GM18520 (cell line): ENCODE results near the gene NUMB.

Experiments
- ATAC-seq: cut with Tn5 transposase; IDR thresholded peaks from one replicate; pipeline ENCODE4 v1.9.1; 2021; ENCODE audit not compliant: unreplicated experiment

NUMB gene

GRCh38 chr14:73465823-73466532 is 7.6 kb upstream of the NUMB start:
- ATAC-seq, result no peak

DNA sequence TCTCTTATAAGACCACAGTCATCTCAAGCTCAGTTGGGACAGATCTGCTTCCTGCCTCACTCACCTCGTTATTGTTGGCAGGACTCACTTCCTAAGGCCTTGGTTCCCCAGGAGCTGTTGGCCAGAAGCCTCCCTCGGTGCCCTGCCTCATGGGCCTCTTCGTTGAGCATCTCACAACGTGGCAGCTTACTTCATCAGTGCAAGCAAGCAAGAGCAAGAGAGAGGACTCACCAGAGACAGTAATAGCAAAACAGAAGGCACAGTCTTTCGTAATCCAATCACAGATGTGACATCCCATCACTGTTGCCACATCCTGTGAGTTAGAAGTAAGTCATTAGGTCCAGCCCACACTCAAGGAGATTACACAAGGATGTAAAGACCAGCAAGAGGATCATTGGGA is 5.1 kb upstream of the NUMB start:
- ATAC-seq, result no peak

GRCh38 chr14:73462815-73463214 is 4.5 kb upstream of the NUMB start:
- no peak for ATAC-seq

GRCh38 chr14:73462048-73462715 is 3.8 kb upstream of the NUMB start:
- ATAC-seq, result no peak

DNA sequence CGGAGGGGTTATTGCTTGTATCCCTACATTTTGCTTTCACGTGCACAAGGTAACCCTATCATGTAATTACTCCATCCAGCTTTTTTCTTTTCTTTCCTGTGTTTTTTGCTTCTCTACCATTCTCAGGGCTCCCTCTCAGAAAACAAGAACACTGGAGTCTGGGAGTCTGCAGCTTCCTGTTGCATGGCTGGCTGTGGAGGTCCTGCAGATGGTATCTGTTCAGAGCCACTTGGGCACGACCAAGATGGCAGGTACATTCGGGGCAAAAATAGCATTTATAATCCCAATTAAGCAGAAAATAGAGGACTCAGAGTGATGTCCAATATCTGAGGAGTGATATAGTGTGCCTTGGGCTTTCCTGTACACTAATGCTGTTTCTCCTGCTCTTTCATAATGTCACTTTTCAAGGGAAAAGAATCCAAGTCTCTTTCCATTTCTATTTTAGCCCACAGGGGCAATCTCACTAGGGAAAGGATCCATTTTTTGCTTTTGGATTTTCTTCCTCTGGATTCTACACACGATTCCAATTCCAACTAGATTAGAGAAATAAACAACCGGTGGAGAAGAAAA is 3.2 kb upstream of the NUMB start:
- no peak for ATAC-seq

DNA sequence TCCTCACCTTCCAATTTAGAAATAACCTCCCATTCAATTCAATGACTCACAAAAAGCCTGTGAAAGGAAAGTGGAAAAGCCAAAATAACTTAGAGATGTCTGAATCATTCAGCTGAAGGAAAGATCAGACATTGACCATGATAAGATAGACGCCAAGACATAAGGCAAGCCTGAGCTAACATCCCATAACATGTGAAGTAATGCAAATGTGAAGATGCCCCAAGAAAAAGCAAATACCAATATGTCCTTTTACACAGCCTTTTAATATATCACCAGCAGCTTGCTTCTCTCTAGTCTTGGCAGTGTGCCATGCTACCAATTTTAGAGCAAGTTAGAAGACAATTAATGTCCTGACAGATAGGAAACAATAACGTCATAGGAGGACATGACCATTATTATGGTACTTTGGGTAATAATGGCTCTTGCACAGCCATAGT is 2.4 kb upstream of the NUMB start:
- no peak for ATAC-seq

DNA sequence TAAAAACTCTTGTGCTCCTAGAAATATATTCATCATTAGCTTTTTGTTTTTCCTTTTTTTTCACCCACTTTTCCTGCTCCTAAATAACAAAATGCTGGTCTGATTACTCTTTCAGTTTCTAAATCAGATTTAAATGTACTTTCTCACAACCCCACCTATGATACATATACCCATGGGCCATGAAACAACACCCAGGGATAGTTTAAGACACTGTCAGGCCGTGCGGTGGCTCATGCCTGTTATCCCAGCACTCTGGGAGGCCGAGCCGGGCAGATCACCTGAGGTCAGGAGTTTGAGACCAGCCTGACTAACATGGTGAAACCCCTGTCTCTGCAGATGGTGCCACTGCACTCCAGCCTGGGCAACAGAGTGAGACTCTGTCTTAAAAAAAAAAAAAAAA is 1.6 kb upstream of the NUMB start:
- no peak for ATAC-seq

- no peak for ATAC-seq
Measured at GRCh38 chr14:73457924-73458182, 493 bp downstream of the NUMB start.

DNA sequence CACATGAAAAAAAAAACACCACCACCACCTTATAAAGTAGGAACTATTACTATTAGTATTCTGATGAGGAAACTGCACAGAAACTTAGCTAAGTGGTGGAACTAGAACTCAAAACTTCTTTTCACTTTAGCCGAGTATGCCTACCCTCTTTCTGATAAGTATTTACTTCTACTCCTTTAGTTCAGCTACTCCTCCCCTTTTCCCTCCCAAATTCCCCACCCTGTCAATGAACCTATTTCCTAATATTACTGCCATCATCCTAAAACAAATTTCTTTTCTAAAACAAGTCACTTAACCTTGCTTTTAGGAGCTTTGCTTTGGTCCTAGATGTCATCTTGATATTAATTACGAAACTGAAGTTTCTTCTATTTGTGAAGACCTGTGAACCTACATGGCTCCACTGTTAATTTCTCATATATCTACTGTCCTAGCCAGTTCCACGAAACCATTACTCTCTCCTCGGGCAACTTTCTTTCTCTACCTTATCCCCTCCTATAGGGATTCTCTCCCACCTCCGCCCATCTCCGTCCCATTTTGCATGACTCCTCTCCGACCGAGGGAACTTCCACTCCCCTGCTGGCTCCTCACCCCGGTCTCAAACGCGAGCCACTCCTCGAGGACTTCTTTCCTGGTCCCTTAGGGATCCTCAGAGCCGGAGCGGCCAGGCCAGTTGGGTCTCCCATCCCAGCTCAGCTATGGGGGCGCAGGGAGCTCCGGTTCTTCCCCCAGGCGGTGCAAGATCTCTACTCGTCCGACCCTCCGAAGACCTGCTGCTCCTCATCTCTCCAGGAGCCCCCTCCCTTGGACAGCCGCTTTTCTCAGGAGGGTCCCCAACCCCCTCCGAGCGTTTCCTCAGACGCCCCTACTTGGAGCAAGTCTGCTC is 1.1 kb downstream of the NUMB start:
- ATAC-seq, result no peak

- ATAC-seq, result no peak
Measured at GRCh38 chr14:73455294-73455693, 3.1 kb downstream of the NUMB start.

DNA sequence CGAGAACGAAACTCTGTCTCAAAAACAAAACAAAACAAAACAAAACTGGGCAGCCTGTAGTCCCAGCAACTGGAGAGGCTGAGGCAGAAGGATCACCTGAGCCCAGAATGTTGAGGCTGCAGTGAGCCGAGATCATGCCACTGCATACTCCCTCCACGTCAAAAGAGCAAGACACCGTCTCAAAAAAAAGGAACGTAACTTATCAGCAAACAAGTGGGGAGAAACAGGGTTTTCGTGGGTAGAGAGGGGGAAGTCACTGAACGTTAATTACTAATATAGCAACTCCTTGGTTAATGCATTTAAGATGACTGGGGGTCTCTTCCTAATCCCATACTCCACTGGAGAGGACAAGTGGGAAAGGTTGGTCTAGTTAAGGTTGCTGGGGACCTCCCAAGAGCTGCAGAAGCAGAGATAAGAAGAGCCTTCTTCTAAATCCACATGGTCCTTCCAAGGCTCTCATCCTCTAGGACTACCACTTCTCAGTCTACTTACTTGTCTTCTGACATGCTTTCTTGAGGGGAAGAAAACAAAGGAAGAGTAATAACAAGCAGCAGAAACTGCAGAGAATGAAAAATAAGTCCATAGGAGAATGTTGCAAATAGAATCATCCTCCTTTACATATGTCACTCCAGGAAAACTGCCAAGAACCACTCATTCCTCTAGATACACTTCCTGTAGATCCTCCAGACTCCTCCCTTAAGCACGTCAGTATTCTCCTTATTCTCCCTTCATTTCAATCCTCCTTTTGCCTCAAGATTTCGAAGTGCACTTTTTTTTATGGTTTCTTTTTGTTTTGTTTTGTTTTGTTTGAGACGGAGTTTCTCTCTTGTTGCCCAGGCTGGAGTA is 5.8 kb downstream of the NUMB start:
- no peak for ATAC-seq

DNA sequence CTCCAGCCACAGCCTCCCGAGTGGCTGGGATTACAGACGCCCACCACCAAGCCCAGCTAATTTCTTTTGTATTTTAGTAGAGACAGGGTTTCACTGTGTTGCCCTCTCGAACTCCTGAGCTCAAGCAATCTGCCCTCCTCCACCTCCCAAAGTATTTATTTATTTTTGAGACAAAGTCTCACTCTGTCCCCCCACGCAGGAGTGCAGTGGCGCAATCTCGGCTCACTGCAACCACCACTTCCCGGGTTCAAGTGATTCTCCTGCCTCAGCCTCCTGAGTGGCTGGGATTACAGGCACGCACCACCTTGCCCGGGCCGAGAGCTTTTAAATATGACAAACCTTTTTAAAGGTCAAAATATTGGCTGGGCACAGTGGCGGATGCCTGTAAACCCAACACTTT is 14.6 kb downstream of the NUMB start:
- no peak for ATAC-seq

GRCh38 chr14:73441286-73441685 is 17.1 kb downstream of the NUMB start:
- ATAC-seq, result no peak

- no peak for ATAC-seq
Measured at GRCh38 chr14:73438993-73439392, 19.4 kb downstream of the NUMB start.

DNA sequence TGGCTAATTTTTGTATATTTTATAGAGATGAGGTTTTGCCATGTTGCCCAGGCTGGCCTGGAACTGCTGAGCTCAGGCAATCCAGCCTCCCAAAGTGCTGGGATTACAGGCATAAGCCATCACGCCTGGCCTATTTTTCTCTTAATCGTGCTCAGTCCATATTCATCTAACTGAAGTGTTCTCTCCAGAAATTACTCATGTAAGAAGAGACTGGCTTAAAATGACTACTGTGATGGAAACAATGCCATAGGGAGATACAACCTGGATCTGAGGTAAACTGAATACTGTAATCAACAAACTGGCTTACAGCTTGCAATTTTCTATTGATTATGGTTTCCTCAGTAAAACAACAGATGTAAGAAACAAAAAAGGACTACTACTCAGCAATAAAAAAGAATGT is 21.1 kb downstream of the NUMB start:
- no peak for ATAC-seq

DNA sequence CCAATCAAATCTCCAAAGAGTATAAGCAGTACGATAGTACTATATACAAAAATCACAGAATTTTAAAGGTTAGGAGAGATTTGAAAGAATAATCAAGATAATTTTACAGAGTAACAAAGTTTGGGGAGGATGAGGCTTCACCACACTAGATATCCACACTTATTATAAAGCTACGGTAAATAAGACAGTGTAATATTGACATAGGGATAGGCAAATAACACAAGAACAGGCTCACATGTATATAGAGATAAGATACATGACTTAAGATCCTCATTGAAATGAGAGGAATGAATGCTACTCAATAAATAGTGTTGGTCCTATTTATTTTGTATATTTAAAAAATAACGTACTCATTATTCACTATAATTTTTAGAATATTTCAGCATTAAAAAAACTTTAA is 26.2 kb downstream of the NUMB start:
- no peak for ATAC-seq

DNA sequence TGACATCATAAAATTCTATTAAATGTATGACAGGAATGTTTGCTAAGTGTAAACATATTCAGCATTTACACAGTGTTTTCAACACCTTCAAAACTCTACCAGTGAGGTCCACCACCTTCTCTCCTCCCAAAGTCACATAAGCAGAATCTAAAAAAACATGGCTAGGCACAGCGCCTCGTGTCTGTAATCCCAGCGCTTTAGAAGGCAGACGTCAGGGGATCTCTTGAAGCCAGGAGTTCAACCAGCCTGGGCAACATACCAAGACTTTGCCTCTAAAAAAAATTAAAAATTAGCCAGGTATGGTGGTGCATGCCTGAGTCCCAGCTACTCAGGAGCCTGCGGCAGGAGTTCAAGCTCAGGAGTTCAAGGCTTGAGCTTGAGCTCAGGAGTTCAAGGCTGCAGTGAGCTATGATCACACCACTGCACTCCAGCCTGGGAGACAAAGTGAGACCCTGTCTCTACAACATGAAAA is 30.0 kb downstream of the NUMB start:
- ATAC-seq, result no peak

DNA sequence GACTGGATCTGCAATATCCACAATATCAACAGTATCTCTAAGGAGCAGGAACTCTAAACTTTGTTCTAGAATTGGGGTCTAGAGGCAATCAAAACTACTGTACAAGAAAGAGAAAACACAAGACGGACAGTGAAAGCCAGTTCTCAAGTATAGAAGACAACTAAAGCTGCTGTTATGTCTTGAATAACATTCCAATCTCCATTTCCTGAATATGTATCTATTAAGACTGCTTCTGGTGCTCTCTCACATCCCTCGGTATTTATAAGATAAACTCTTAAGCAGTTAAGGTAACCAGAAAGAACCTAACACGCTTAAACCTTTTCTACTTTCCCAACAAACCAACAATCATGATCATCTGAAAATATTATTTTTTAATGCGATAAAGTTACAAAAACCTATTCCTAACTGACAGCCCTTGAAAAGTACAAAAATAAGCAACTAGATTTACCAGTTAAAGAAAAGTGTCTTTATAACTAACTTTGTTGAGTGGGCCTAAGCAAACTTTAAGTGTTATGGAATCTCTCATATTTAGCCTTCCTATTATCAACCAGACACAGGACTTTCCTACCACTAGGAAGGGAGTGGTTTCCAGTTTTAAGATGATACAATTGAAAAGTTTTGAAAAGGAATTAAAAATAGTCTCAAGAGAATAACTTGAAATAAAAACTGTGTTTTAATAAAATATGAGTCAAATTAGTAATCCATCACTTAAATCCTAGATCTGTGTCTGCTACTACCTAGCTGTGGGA is 30.7 kb downstream of the NUMB start:
- no peak for ATAC-seq

- no peak for ATAC-seq
Measured at GRCh38 chr14:73426877-73427276, 31.5 kb downstream of the NUMB start.

- ATAC-seq, result no peak
Measured at GRCh38 chr14:73424453-73424852, 33.9 kb downstream of the NUMB start.
